SK-N-SH (cell line): ENCODE data around the gene TRAF7. TPM values are rescaled to one million over a fixed set of nuclear protein-coding genes. Genes with fewer than 3 reads are reported as not detected.

Experiments
- CTCF ChIA-PET: fragments of 300-600, 350-600 bp; formaldehyde crosslinking; extraction: SDS; loops from one replicate; lab custom pipeline; 2021; lab: Yijun Ruan, JAX
- POLR2A ChIA-PET: fragments of 350-600 bp; sonication (Branson Sonifier 250); formaldehyde crosslinking; extraction: SDS; loops from one replicate; lab custom pipeline; 2020; ENCODE audit warnings: antibody characterized with exemption, inconsistent platforms; lab: Yijun Ruan, JAX
- DNase-seq: peaks from one replicate; pipeline ENCODE4 v3.0.0; 2012
- H2AFZ ChIP-seq: fragments of 200-600 bp; sonication (generic); 2 replicates; pipeline ENCODE4 v1.8.1; 2016; ENCODE audit warnings: antibody characterized with exemption, mild to moderate bottlenecking, low read depth
- H3F3A ChIP-seq: fragments of 200-600 bp; sonication (generic); replicated peaks from 2 replicates; pipeline ENCODE3; 2016; ENCODE audit warnings: antibody characterized with exemption, mild to moderate bottlenecking; ENCODE audit not compliant: insufficient read depth
- H3K27ac ChIP-seq, 2 experiments: fragments of 200-500 bp in 1 of 2; fragments of 200-600 bp in 1 of 2; sonication (Bioruptor generic) in 1 of 2; sonication (generic), shearing (Covaris generic) in 1 of 2; 2 replicates each; pipeline versions ENCODE4 v1.5.1 to v1.6.1; 2014 to 2016; ENCODE audit warnings: low read depth in 2 of 2, inconsistent platforms in 1 of 2, low read length in 1 of 2, mild to moderate bottlenecking in 1 of 2, mixed read lengths in 1 of 2
- H3K27me3 ChIP-seq: fragments of 200-600 bp; sonication (generic), shearing (Covaris generic); 2 replicates; pipeline ENCODE4 v1.6.1; 2016; ENCODE audit warnings: mixed run types; ENCODE audit not compliant: insufficient read depth
- H3K36me3 ChIP-seq, 2 experiments: fragments of 200-500 bp in 1 of 2; fragments of 200-600 bp in 1 of 2; sonication (Bioruptor generic) in 1 of 2; sonication (generic) in 1 of 2; replicated peaks in 1 of 2; 2 replicates each; pipeline versions ENCODE3 to v1.5.1; 2014 to 2016; ENCODE audit warnings: low read length in 1 of 2, mild to moderate bottlenecking in 1 of 2; ENCODE audit not compliant: insufficient read depth in 2 of 2, control insufficient read depth in 1 of 2
- H3K4me1 ChIP-seq, 2 experiments: fragments of 200-500 bp in 1 of 2; fragments of 200-600 bp in 1 of 2; sonication (Bioruptor generic) in 1 of 2; sonication (generic), shearing (Covaris generic) in 1 of 2; 2 replicates each; pipeline versions ENCODE4 v1.5.1 to v1.6.1; 2014 to 2016; ENCODE audit warnings: low read depth in 1 of 2, low read length in 1 of 2, mixed run types in 1 of 2; ENCODE audit not compliant: insufficient read depth in 2 of 2, control insufficient read depth in 1 of 2
- H3K4me2 ChIP-seq: fragments of 200-600 bp; sonication (generic), shearing (Covaris generic); 2 replicates; pipeline ENCODE4 v1.6.1; 2017; ENCODE audit warnings: mixed run types
- H3K4me3 ChIP-seq, 2 experiments: fragments of 200-500 bp in 1 of 2; fragments of 200-600 bp in 1 of 2; sonication (Bioruptor generic) in 1 of 2; sonication (generic), shearing (Covaris generic) in 1 of 2; 2 replicates each; pipeline versions ENCODE4 v1.5.1 to v1.8.1; 2014 to 2016; ENCODE audit warnings: low read depth in 2 of 2, inconsistent platforms in 1 of 2, low read length in 1 of 2, mild to moderate bottlenecking in 1 of 2, mixed read lengths in 1 of 2, moderate library complexity in 1 of 2
- H3K79me2 ChIP-seq: fragments of 200-600 bp; sonication (generic); 2 replicates; pipeline ENCODE4 v1.8.1; 2017; ENCODE audit warnings: mild to moderate bottlenecking; ENCODE audit not compliant: insufficient read depth
- H3K9ac ChIP-seq: fragments of 200-600 bp; sonication (generic); 2 replicates; pipeline ENCODE4 v1.6.1; 2017; ENCODE audit warnings: mixed run types
- H3K9me2 ChIP-seq: fragments of 200-600 bp; sonication (generic); 2 replicates; pipeline ENCODE4 v1.6.1; 2017; ENCODE audit warnings: mixed run types
- H3K9me3 ChIP-seq: fragments of 200-600 bp; sonication (generic); 2 replicates; pipeline ENCODE4 v1.6.1; 2017; ENCODE audit warnings: mixed run types, mild to moderate bottlenecking, moderate library complexity
- H4K20me1 ChIP-seq: fragments of 200-600 bp; sonication (generic); 2 replicates; pipeline ENCODE4 v1.6.1; 2017; ENCODE audit warnings: mild to moderate bottlenecking, mixed run types; ENCODE audit not compliant: insufficient read depth
- CHD2 ChIP-seq: fragments of 150-350 bp; IDR thresholded peaks from 2 replicates; pipeline ENCODE4 v1.6.1; 2018; ENCODE audit warnings: low read length; ENCODE audit not compliant: partially characterized antibody
- CTCF ChIP-seq: fragments of 200-600 bp; sonication (generic); IDR thresholded peaks from 2 replicates; pipeline ENCODE4 v1.6.1; 2017; ENCODE audit warnings: antibody characterized with exemption, mild to moderate bottlenecking, moderate library complexity
- EP300 ChIP-seq, 2 experiments: IDR thresholded peaks; 2 replicates each; pipeline versions ENCODE4 v1.4.0 to v1.6.1; 2012; ENCODE audit warnings: borderline replicate concordance in 1 of 2, low read depth in 1 of 2, low read length in 1 of 2
- FOSL2 ChIP-seq: IDR thresholded peaks from 2 replicates; pipeline ENCODE4 v1.4.0; 2012; ENCODE audit warnings: low read depth, mild to moderate bottlenecking, moderate library complexity, borderline replicate concordance
- FOXJ3 ChIP-seq: sonication (generic); formaldehyde crosslinking; IDR thresholded peaks from 2 replicates; pipeline ENCODE4 v1.5.1; 2020; ENCODE audit warnings: mild to moderate bottlenecking, missing genetic modification reagents
- FOXM1 ChIP-seq: IDR thresholded peaks from 2 replicates; pipeline ENCODE4 v1.4.0; 2012; ENCODE audit warnings: low read depth, mild to moderate bottlenecking
- GABPA ChIP-seq: IDR thresholded peaks from 2 replicates; pipeline ENCODE4 v1.4.0; 2012; ENCODE audit warnings: low read depth, mild to moderate bottlenecking
- GATA2 ChIP-seq: sonication (generic); formaldehyde crosslinking; IDR thresholded peaks from 2 replicates; pipeline ENCODE4 v1.5.0; 2020; ENCODE audit warnings: mild to moderate bottlenecking, missing genetic modification reagents
- MXI1 ChIP-seq: IDR thresholded peaks from 2 replicates; pipeline ENCODE4 v1.6.1; 2012; ENCODE audit warnings: mild to moderate bottlenecking, low read depth, low read length, improper control_type of control experiment
- POLR2AphosphoS5 ChIP-seq: IDR thresholded peaks from 2 replicates; pipeline ENCODE4 v1.6.1; 2012; ENCODE audit warnings: low read depth, low read length
- RFX5 ChIP-seq: IDR thresholded peaks from 2 replicates; pipeline ENCODE4 v1.6.1; 2012; ENCODE audit warnings: mild to moderate bottlenecking, improper control_type of control experiment, low read length
- TAF1 ChIP-seq: IDR thresholded peaks from 2 replicates; pipeline ENCODE4 v1.6.1; 2012; ENCODE audit warnings: low read depth, mild to moderate bottlenecking, low read length, moderate library complexity, borderline replicate concordance
- YY1 ChIP-seq: IDR thresholded peaks from 2 replicates; pipeline ENCODE4 v1.4.0; 2012; ENCODE audit warnings: low read depth, mild to moderate bottlenecking
- WGBS: methylation state at CpG from one replicate; pipeline ENCODE4 v1.1.6; 2017; ENCODE audit warnings: low lambda C conversion rate; 5-methylcytosine and 5-hydroxymethylcytosine counted together
- polyA plus RNA-seq, 3 experiments: library from polyadenylated mRNA; depleted of rRNA; stranded (reverse); fragments of >200 nt; gene quantifications; 2 replicates each; pipeline ENCODE4 v1.2.3, GENCODE V29; 2012

Gene TRAF7
- polyA plus RNA-seq, 1 of the 3 experiments (the other 2 are of a cell fraction), result 73.0 TPM

DNA sequence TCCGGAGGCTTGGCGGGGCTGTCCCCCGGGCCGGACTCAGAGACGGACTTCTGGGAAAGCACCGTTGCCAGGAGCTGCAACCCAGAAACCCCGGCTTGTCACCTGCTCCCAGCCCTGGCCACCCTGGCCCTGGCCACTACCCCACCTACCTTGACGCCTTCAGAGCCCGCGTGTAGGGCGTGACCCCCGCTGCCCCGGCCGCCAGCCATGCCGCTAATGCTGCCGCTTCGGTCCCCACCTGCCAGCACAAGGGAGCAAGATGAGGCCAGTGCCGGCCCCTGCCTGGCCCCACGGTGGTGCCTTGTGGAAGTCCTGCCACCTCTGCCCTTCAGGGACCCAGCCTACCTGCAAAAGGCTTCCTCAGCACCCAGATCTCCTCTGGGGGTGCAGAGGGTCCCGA lies 29.4 kb downstream of the TRAF7 start:
- H3K79me2 ChIP-seq, result no peaks in the 10 kb centered on the region
- no peaks in the 10 kb centered on the region for H3F3A ChIP-seq
- no peaks in the 10 kb centered on the region for H3K9me2 ChIP-seq
- TF ChIP-seq GATA2 (no peak), GABPA (no peak), FOSL2 (no peak), POLR2AphosphoS5 (no peak), CHD2 (no peak), EP300 (IDR thresholded peaks at IDR 0.05; ENCODE audit: borderline replicate concordance in 1 of 2, low read depth in 1 of 2, low read length in 1 of 2) (no peak), FOXM1 (no peak), YY1 (no peak), MXI1 (no peak), RFX5 (no peak), CTCF (no peak)
- no peak overlapping the region for H3K27ac ChIP-seq
- H3K27me3 ChIP-seq, result no peaks in the 10 kb centered on the region
- H3K36me3 ChIP-seq, result peaks cover 0 to 2% of the 10 kb centered on the region in 2 experiments
- no peak for DNase-seq
- H3K9me3 ChIP-seq, result no peaks in the 10 kb centered on the region
- H2AFZ ChIP-seq, result no peak overlapping the region
- ChIA-PET CTCF (interaction anchor here (3.9 kb wide), 1 partner anchor 10 kb away, joined by 19 read pairs; the partner anchor contains the start of gene CASKIN1), POLR2A (no interaction called here)
- H3K4me1 ChIP-seq, result no peaks in the 10 kb centered on the region
- H4K20me1 ChIP-seq, result no peaks in the 10 kb centered on the region
- no peak overlapping the region for H3K4me3 ChIP-seq
- H3K4me2 ChIP-seq, result no peak overlapping the region
- no peak overlapping the region for H3K9ac ChIP-seq
- 100% methylated on average over 2 of the region's 20 CpGs for WGBS

GRCh38 chr16:2186064-2186463 lies 30.5 kb downstream of the TRAF7 start:
- Histone ChIP-seq H3K9ac (no peak overlapping the region), H3K4me3 (no peak overlapping the region), H3K79me2 (no peaks in the 10 kb centered on the region), H3K9me2 (no peaks in the 10 kb centered on the region), H3K27ac (no peak overlapping the region), H2AFZ (no peak overlapping the region), H3K36me3 (peaks cover 0 to 2% of the 10 kb centered on the region in 2 experiments)
- CTCF ChIA-PET, result interaction anchor here (1.5 to 3.9 kb wide), 2 partner anchors 9 to 164 kb away, joined by 3 to 19 read pairs; partner anchors contain the start of gene CASKIN1
- WGBS, result 98% methylated on average over 13 of the region's 13 CpGs
- no peak for TF ChIP-seq TAF1
- no peak for TF ChIP-seq FOXJ3 (CRISPR knock-in tag)
- TF ChIP-seq, all 33 proteins: peak for 0
- Histone ChIP-seq H4K20me1 (no peaks in the 10 kb centered on the region), H3K4me2 (no peak overlapping the region), H3K4me1 (no peaks in the 10 kb centered on the region), H3F3A (no peaks in the 10 kb centered on the region), H3K27me3 (no peaks in the 10 kb centered on the region), H3K9me3 (no peaks in the 10 kb centered on the region)
- DNase-seq, result no peak
- POLR2A ChIA-PET, result no interaction called here
